HG03045 (cell line): ENCODE measurements around the gene DGAT2L6.
"Not testable (repeated sequence)": the region's sequence is repeated elsewhere in the genome, so short reads cannot be mapped to it uniquely, and the experiment has no call there.

Experiments used
- ATAC-seq: cut with Tn5 transposase; IDR thresholded peaks from one replicate; pipeline ENCODE4 v1.9.1; 2021; ENCODE audit warnings: mild to moderate bottlenecking, moderate library complexity; ENCODE audit not compliant: unreplicated experiment

Gene DGAT2L6

DNA sequence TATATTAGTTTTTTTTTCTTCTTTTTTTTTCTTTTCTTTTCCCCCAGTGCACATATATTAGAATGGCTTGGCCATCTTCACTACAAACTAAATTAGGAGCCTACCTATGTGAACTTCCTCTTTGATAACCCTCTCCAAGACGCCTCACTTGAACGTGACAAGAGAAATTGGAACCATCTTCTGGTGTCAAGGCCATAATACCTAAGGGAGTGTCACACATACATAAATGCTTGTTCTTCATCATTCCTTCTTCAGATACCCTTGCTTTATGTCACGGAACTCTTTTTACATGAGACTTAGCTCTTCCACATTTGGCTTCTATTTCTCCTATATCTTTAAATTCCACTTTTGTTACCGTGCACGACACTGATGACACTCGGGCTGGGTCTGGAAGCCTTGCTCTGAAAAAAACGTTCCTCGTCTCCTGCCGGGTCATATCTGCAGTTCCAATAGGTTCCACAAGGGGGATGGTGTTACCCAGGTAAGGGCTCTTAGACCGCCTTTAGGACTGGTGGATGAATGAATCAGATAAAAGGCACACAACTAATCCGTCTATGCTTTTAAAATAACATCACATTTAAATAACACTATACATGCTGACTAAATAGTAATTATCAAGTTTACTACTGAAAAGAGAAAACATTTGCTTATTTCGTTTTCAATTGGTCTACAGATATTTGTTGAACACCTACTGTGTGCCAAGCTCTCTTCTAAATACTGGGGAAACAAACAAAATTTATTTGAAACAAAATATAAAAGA, 19.9 kb downstream of the DGAT2L6 start:
- ATAC-seq: peak; percentile 72

GRCh38 chrX:70201732-70202131, 24.4 kb downstream of the DGAT2L6 start:
- no peak for ATAC-seq

- no peak for ATAC-seq
Observed at GRCh38 chrX:70208479-70208878, 31.2 kb downstream of the DGAT2L6 start.

DNA sequence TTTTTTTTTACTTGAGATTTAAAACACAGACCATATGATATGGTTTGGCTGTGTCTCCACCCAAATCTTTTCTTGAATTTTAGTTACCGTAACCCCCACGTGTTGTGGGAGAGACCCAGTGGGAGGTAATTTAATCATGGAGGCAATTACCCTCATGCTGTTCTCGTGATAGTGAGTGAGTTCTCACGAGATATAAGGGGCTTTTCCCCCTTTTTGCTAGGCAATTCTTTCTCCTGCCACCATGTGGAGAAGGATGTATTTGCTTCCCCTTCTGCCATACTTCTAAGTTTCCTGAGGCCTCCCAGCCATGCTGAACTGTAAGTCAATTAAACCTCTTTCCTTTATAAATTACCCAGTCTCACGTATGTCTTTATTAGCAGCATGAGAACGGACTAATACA, 32.3 kb downstream of the DGAT2L6 start:
- not testable (repeated sequence) for ATAC-seq

DNA sequence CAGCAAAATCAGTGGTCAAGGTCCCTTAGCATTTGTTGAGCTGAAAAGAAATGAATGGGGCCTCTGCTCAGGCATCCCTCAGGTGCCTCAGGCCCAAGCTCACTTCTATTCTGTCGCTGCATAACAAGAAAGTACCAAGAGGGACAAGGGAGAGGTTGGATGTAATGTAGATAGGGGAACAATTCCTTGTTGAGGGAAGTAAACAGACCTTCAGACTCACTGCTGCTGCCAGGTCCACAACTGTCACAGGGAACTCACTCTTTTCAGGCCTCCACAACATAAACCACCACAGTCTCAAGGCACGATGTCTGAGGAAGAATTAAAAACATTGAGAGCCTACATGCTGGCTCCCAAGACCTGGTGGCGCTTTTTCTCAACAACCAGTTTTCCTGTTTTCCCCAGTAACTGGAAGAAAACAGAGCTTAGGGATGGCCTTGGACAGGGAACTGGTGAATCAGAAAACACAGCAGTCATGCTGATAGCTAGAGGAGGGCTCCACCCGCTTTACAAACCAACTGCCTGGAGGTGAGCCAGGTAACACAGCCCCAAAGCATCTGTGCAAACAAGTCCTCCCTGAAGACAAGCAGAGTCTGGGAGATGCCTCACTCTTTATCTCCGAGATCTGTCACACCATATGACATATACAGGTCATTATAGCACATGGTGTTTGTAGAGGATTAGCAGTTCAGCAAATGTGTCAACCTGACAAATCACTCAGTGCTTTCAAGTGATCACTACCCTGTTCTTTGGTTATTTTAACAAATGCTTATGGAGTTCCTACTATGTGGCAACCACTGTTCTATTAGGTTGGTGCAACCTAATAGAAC, 42.9 kb downstream of the DGAT2L6 start:
- ATAC-seq: no peak

DNA sequence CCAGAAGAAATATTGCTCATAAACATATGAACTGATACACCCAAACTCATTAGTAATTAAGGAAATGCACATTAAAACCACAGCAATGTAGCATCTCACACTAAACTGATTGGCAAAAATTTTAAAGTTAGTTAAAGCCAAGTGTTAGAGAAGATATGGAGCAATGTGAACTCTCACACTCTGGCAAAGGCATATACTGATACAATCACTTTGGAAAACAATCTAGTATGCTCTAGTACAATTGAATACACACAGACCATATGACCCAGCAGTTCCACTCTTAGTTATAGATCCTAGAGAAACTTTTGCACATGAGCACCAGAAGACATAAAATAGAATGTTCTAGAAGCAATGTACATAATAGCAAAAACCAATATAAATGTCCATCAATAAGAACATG, 48.8 kb downstream of the DGAT2L6 start:
- ATAC-seq: no peak

DNA sequence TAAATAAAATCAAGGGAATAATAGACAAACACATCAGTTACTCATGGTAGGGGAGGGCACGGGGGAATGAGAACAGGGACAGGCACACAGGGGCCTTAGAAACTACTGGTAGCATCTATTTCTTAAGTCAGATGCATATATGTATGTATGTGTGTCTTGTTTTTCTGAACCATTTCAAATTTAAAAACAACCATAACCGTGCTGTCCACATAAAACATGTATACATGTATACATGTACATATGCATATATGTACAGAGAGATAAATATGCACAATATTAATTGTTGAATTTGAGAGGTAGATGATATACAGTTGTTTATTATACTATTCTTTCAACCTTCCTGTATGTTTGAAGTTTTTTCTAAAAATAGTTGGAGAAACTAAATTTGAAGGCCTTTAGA, 49.4 kb downstream of the DGAT2L6 start:
- ATAC-seq: no peak

- no peak for ATAC-seq
Observed at GRCh38 chrX:70231666-70232065, 54.4 kb downstream of the DGAT2L6 start.

GRCh38 chrX:70234355-70234754, 57.1 kb downstream of the DGAT2L6 start, which contains the start of gene AWAT1:
AWAT1 (plus strand) TSS chrX:70234655; CDS start chrX:70234696, 41 bp downstream.
- no peak for ATAC-seq

DNA sequence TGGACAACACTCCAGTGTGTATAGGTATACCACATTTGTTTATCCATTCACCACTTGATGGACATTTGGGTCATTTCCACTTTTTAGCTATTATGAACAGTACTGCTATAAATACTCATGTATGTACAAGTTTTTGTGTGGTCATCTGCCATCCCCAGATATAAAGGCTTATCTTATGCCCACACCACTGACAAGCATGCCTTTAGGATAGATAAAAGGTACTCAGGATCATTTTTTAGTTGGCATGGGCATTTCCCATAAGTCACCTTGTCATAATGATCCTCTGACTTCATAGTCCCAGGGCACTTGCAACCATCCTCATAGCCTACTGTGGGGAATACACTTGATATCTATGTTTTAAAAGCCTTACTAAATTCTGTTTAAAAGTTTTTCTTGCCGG, 63.5 kb downstream of the DGAT2L6 start:
- no peak for ATAC-seq

DNA sequence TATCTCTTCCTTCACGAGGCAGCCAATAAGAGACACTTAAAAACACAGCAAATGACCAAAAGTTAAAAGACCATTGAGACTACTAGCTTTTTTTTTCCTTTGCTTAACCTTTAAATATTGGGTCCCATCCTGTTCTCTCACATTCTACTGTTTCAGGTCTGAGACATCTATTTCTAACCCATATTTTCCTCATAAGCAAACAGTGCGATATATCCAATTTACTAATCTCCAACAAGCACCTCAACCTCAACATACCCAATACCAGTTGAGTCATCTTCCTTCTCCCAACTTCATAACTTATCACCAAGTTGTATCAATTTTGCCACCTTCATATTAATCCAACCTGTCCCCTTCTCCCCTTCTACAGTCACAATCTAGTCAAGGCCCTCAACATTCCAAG, 64.2 kb downstream of the DGAT2L6 start:
- no peak for ATAC-seq

DNA sequence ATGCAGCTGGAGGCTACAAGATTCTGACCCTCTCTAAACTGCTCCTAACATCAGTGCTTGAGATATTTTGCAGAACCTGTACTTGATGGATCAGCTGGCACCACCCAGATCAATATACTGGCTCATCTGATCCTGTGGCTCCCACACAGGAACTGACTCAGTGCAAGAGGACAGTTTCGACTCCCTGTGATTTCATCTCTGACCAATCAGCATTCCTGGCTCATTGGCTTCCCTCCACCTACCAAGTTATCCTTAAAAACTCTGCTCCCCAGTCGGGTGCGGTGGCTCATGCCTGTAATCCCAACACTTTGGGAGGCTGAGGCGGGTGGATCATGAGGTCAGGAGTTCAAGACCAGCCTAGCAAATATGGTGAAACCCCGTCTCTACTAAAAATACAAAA, 66.3 kb downstream of the DGAT2L6 start:
- ATAC-seq: not testable (repeated sequence)

- ATAC-seq: no peak
Observed at GRCh38 chrX:70244881-70245280, 67.6 kb downstream of the DGAT2L6 start.

DNA sequence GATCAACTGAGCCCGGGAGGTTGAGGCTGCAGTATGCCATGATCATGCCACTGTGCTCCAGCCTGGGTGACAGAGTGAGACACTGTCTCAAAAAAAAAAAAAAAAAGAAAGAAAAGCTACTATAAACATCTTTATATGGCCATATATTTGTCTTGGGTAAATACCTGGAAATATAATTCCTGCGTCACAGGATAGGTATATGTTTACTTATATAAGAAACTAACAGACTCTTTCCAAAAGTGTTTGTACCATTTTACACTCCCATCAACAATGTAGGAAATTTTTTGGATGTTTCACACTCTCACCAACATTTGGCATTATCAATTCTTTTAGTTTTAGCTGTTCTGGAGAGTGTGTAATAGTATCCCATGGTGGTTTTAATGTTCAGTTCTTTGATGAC, 70.0 kb downstream of the DGAT2L6 start:
- no peak for ATAC-seq

- no peak for ATAC-seq
Observed at GRCh38 chrX:70252491-70252890, 75.2 kb downstream of the DGAT2L6 start.

DNA sequence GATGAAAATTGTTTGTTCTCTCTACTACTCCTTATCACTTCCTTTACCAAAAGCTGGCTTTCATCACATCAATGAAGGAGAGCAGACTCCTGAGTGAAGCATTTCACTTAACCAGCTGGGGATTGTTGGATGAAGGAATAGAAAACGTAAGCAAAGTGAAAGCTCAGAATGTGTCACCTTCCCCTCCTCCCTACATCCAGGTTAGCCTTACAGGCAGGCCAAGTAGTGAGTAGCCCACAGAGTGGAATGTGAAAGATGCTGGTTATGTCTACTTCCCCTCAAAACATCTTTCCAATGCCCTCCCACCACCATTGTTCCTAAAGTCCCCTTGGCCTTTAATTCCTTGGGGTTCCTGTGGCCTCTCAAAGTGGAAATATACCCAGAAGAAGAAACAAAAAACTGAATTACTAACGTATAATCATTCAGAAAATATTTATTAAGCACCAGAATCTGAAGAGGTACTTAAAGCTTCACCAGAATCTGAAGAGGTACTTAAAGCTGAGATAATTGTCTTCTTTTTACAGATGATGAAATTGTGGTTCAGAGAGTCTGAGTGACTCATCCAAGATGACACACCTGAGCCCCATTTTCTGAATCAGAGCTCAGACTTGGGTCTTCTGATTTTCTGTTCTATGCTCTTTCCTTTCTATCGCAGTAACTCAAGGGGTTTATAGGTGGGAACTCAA, 76.2 kb downstream of the DGAT2L6 start:
- ATAC-seq: no peak

DNA sequence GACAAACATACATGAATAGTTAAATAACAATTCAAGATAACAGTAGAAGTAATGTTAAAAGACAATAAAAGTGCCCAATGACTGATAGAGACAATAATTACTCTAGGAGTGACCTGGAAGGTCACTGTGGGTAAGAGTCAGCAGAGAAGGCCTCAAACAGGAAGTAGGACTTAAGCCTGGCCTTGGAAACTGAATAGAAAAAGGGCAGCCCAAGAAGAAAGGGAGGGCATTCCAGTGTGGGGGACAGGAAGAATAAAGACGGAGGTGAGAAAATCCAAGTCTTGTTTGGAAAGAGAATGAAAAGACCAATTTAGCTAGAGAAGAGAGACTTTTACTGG, 76.7 kb downstream of the DGAT2L6 start:
- ATAC-seq: no peak

GRCh38 chrX:70254909-70255308, 77.6 kb downstream of the DGAT2L6 start:
- ATAC-seq: no peak
